Retina (tissue), 1 donor: Measurements from ENCODE around the gene DCD.
"Not testable (repeated sequence)": the region's sequence is repeated elsewhere in the genome, so short reads cannot be mapped to it uniquely, and the experiment has no call there.

ENCODE experiments used
- DNase-seq: peaks from one replicate; pipeline ENCODE4 v3.0.0-alpha.2; 2016

Gene DCD, protein sequence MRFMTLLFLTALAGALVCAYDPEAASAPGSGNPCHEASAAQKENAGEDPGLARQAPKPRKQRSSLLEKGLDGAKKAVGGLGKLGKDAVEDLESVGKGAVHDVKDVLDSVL

DNA sequence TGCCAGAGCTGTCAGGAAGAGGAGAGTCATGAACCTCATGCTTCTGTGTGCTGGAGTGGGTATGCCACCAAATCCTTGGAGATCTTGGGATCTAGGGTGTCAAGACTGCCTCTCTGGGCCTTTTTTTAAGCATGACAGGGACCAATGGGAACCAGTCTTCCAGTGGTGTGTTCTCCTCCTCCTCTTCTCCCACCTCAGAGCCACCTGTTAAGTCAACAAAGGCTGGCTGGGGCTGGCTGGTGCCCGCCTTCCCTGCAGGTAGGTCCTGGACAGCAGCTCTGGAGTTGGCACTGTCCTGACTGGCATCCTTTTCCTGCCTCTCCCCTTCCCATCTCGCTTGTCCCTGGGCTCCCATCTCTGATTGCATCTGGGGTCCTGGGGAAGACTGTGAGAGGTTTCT is at the start of gene DCD:
TSS of gene DCD (minus strand) at position 101 of the 400 bp plus-strand sequence. CDS start at position 39, 62 bp downstream.
- no peak for DNase-seq

DNA sequence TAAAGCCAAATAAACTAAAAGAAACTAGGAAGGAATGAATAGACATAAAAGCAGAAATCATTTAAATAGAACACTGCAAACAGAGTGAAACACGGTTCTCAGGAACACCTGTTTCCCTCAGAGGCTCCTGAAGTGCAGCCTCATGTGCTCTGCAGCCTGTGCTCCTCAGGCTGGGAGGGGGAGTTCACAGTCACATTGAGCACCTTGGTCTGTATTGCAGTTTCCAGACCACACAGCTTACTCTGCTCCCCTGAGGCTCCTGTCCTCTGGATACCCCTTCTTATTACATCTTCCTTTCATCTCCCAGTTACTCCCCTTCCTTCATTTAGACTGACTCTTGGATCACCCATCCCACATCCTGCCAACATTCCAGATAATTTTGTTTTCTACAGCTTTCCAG is 49.7 kb upstream of the DCD start:
- no peak for DNase-seq

DNA sequence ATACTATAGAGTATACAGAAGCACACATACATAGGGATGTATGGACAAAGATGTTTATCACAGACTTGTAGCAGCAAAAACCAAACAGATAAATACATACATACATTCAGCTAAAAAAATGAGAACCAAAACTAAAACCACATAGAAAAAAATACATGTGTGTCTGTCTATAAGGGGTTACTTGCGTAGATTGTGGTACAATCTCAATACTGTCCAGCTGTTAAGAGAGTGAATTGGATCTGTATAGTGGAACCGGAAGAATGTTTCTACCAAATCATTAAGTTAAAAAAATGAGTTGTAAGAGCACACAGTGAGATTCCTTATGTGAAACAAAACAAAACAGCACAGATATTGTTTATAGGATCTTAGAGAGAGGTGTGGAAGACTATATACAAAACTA is 44.2 kb upstream of the DCD start:
- DNase-seq, result no peak

DNA sequence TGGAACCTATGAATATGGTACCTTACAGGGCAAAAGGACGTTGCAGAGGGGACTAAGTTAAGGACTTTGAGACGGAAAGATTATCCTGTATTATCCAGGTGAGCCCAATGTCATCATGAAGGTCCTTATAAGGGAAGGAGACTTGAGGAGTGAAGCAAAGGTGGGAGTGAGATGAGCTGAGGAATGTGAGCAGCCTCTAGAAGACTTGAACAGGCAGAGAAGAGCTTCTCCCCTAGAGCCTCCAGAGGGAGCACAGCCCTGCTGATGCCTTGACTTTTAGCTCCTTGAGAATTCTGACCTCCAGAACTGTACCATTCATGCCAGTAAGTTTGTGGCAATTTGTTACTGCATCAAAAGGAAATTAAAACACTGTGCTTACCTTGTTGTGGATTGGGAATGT is 41.8 kb upstream of the DCD start:
- DNase-seq, result no peak

DNA sequence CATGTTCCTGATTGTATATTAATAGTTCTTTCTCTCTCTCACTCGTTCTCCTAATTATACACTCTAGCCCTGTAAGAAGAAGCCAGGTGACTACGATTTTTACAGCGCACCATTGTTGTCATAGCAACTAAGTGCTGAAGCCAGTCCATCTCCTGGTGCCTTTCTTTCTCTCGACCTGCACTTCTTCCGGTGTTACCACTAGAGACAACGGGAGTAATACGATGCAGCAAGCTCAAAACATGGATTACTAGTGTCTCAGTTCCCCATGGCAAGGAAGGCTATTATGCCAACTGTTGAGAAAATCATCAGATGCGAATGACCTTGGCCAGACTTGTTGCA is 40.8 kb upstream of the DCD start:
- DNase-seq, result no peak

DNA sequence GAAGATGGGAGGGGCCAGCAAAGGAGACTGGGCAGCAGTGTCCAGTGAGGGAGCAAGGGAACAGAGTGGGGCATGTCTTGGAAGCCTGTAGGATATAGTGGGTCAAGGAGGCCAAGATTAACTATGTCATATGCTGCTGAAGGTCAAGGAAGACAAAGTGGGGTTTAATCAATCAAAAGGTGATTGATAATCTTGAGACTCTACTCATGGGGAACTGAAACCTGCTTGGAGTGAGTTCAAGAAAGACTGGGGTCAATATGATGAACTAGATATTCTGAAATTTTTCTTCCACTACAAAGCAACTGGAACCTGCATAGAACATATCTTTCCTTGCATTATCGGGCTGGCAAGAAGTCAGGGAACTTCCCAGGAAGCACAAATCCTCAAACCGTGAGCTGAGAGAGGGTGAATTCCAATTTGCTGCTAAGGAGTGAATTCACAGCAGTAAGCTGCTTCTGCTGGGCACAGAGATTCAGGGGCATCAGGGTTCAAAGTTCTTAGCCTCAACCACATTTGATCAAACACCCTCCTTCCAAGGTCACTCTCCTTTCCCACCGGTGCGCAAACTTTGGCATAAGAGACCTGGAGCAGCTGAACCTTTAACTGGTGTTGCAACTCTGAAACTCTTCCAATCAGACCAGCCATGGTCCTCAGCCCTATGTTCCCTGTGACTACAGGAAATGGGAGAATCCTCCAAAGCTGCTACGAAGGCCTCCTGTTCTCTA is 40.3 kb upstream of the DCD start:
- DNase-seq, result no peak

DNA sequence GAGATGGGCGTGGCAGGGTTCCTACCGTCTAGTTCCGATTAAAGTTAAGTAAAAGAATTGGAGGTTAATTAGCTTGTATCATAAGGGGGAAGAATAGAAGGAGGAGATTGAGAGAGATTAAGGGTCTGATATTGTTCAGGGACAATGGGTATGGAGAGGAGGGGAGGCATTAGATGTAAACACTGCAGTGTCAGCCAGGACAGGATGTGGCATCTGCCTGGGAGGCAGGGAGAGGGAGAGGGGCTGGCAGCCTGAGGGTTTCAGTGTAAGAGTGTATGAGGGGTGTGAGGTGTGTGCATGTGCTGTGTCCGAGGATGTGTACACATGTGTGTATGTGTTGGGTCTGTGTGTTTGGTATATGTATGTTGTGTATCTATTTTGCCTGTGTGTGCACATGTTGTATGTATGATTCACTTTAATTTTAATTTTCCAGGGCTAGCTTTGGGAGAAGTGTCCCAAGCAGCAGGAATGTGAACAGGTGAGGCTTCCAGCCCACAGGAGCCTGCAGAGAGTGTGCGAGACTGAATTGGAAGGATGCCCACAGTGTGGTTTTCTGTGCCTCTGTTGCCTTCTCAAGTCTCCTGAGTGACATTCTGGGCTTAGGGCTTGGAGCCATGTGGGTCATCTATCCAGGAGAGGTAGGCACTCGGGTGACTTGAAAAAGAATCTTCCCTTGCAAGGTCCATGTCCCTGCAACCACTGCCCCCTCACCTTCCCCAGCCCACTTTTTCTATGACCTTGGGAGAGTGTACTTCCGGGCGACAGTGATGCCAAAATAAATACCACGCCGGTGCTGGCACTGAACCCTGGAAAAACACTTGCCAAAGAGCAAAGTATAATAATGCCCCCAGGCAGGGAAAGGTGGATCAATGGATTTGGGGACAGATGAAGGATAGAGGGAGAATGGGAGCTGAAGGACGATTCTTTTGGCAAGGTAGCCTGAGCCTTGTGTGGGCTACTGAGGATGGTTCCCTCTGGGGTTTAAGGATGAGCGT is 36.8 kb upstream of the DCD start:
- DNase-seq, result no peak

DNA sequence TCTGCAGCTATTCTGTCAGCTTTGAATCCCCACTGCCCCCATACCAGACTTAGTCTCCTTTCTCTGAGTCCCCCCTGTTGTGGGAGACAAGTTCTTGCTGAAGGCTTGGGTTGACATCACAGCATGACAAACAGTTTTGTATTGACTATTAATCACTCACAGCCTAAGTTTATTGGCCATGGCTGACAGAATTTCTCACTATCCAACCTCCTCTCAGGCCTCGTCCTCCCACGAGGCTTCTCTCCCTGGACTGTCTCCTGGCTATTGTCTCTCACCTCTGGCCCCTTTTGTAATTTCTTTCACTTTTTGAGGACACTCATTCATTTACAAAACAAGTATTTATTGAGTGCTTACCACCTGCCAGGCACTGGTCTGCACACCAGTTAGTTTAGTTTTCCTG is 35.2 kb upstream of the DCD start:
- no peak for DNase-seq

DNA sequence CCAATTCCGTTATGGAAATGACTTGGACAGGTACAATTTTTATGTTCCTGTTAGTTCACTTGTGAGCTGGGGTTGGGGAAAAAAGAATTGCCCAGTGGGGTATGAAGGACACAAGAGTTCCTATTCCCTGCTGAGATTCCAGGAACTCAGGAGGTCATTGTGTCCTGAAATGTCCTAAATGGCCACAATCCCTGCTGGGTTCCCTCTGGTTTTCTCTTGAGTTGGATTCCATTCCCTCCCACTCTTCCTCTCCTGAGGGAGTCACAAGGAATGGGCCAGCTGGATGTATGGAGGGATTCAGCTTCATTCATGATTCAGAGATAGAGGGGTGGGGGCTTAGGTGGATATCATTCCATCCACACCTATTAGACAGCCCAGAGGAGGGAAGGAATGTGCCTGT is 34.5 kb upstream of the DCD start:
- no peak for DNase-seq

DNA sequence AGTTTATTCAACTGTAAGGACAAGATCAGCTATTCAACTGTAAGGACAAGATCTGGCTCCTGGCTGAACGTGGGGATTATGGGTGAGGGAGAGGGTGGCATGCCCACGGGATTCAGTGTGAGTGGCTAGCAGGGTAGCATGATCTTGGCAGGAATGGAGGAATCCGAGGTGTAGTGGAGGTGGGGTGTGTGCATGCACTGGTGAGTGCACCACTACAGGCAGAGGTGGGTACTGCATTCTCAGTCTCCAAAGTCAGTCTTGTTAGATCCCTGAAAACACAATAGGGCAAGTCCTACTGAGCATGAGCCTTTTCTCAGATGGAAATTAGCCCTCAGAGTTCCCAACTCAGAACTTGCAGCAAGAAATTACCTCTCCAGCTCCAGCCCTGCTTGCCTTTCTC is 32.2 kb upstream of the DCD start:
- DNase-seq, result no peak

DNA sequence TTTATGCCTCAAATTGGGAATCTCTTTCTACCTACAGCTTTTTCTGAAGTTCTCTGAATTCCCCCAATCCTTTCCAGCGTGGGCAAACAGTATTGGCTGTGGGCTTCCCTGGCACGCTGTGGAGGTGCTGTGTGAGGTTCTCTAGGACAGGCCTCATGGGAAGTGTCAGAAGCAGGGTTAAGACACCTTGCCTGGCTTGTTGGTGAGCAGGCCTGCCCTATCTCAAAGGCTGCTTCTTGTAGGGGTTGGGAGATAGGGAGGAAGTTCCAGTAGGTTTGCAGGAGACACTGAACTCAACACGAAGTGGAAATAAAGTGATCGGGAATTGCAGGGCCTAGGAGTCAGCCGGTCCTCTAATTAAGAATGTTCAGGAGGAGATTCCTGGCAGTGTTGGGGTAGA is 30.0 kb upstream of the DCD start:
- DNase-seq, result no peak

DNA sequence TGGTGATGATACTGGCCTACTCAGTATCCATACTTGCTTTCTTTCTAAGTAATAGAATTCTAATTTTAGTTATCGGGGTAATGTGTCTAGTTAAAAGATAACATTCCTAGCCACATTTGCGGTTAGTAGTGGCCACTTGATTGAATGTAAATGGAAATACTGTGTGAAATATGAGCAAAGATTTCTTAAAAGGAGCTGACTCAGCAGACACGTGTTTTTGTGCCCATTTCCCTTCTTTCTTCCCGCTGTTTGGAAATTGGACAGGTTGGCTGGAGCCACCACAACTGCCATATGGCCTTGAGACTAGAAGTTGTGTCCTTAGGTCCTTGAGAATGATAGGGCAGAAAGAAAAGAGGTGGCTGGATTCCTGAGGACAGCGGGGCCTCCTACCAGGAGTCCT is 19.8 kb upstream of the DCD start:
- DNase-seq, result no peak

DNA sequence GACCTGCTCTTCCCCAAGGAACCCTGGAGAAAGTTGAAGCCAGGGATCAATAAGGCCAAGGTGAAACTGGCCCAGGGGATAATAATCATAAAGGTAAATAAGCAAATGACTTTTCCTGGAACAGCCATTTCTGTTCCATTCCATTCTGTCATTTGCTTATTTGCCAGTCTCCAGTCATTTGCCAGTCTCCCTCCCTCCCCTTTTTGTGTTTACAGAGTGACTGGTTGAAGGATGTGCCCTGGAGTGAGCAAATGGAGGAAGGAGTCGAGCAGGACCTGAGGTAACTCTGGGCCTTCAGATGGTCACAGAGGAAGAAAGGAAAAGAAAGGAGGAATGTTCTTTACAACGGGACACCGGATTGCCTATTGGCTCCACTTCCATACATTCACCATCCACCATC is 17.8 kb upstream of the DCD start:
- no peak for DNase-seq

DNA sequence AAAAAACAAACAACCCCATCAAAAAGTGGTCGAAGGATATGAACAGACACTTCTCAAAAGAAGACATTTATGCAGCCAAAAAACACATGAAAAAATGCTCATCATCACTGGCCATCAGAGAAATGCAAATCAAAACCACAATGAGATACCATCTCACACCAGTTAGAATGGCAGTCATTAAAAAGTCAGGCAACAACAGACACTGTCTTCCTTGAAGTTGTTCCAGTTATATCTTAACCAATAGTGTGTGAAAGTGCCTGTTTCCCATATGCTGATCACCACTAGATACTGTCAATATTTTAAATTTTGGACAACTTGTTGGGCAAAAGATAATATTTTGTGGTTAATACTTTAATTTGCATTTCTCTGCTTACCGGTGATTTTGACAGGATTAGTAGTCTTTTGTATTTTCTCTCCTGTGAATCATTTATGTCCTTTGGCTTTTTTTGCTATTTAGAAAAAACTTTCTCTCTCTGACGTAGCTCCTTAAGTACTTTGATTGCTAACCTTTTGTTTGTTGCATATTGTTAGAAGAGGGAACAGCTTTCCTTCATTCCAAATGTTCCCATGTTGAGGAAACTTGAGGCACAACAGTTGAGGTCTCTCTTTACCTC is 17.0 kb upstream of the DCD start:
- DNase-seq, result not testable (repeated sequence)

DNA sequence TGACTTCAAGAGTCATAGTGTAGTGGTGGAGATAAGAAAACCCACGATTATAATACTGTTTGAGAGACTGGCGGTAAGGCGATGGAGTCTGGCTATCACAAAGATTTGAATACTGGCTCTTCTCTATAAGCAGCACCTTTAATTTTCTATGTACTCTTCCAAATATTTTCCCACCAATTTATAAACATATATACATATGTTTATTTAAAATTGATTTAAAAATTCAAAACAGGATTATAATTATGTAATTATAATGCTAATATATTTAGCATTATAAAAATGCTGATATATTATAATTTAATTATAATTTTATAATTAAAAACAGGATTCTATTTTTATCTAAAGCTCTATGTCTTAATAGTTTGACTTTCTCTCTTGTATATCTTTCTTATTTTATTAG is 15.4 kb upstream of the DCD start:
- no peak for DNase-seq

DNA sequence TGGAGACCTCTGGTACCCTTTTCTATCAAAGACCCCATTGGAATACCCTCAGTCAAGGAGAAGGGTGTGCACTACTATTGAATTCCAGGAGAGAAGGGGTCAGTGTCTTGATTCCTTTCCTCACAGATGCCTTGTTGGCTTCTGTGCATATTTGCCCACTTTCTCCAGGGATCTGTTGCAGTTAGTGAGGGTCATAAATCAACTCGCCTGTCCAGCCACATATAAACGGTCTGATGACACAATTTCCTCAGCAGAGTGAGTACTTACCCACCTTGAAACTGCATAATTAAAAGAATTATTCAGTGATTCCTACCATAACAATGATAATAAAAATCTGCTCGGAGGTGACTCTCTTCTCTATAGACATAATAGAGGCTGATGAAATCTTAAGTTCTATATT is 13.9 kb upstream of the DCD start:
- DNase-seq, result no peak

DNA sequence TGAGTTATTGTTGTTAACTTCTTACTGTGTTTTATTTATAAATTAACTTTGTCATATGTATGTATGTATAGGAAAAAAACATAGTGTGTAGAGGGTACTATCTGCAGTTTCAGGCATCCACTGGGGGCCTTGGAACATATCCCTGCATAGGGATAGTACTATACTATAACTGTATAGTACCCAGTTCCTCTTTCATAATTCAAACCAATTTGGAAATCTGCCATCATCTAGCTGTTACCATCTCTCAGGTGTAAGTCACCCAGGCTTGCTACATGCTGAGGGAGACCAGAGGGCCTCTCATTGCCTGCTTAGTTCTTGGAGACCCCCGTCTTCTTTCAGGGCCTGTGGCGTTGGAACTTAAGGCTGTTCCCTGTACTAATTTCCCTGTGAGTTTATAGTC is 12.9 kb upstream of the DCD start:
- DNase-seq, result no peak

DNA sequence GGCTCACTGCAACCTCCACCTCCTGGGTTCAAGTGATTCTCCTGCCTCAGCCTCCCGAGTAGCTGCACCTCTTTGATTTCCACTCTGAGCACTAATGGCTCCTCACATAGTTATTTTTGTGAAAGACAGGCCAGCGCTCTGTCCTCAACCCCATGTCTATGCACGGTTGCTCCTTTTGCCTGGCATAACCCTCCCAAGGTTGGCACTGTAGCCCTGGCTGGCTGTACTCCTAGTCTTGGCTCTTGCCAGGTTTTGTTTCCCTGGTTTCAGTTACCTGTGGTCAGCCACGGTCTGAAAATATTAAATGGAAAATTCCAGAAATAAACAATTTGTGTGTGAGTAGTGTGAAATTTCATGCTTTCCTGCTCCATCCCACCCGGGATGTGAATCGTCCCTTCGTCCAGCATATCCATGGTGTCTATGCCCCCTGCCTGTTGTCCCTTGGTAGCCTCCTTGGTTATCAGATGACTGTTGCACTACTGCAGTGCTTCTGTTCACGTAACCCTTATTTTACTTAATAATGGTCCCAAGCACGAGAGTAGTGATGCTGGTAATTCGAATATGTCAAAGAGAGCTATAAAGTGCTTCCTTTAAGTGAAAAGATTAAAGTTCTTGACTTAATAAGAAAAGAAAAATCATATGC is 12.3 kb upstream of the DCD start:
- no peak for DNase-seq

DNA sequence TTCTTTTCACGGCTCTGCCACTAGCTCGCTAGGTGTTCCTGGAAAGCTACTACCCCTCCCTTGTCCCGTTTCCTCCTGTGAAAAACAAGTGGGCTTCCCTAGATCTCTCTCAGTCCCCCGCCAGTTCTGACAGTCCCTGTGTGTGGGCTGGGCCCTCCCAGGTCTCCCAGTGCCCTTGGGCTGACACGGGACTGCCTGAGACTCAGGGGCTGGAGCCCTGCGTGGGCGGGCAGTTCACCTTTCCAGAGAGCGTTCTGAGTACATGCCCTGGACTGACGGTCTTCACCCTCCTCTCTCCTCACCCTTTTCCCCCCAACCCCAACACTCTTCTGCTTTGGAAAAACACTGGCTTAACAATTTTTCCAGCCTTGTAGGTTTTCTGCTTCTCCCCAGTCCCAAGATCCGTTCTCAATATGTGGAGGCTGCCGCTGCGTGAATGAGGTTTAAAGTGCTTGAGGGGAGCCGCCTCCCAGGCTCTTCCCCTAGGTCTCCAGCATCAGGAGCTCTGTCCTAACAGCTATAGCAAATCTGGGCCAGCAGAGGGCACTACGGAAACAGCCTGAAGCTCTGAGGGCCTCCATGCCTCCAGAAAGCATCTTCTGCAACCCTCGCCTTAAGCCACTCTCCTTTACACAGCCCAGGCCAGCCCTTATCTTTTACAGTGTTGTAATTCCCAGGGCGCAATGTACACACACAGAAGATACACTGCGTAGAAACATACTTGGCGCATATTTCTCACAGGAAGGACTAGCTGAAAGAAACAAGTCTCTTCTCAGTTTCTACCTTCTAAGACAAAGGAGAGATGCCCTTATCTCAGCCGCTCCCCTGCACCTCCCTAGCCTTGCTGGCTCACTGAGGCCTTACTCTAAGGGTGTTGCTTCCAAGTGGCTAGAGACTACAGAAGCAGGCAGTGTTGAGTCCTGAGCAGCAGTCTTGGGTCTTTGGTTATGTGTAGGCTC is 10.4 kb upstream of the DCD start:
- DNase-seq, result no peak

DNA sequence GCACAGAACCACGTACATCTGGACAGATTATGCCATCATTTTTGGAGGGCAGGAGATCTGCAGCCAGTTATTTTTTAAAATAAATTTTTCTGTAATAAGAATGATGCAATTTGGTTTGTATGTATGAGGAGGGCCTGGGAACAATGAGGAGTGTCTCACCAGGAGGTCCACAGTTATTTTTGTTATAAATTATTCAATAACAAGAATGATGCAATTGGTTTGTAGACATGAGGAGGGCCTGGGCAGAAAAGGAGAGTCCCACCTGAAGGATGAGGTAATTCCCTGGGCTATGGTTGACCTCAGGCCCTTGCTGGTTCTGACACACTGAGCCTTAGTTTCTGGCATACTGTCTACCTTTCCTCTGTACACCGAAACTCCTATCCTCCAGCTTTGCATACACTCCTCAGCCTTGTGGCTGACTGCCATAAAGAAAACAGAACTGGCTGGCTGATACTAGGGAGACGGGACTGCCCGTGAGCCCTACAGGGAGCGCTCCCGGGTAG is 9.0 kb upstream of the DCD start:
- no peak for DNase-seq

DNA sequence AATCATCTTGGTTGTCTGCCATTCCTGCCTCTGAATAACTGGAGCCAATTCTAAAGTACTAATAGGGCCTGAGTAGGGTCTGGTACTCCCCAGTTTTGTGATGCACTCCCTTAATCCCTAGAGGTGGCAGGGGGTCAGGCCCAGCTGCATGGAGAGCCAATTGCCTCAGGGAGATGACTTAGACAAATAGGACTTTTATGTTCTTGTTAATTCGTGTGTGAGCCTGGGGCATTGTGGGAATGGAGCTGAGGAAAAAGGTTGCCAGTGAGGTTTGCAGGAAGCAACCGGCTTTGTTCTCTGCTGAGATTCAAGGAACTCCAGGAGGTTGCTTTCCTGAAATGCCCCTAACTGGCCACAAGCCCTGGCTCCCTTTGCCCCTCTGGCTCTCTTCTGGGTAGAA is 6.8 kb upstream of the DCD start:
- DNase-seq, result no peak

DNA sequence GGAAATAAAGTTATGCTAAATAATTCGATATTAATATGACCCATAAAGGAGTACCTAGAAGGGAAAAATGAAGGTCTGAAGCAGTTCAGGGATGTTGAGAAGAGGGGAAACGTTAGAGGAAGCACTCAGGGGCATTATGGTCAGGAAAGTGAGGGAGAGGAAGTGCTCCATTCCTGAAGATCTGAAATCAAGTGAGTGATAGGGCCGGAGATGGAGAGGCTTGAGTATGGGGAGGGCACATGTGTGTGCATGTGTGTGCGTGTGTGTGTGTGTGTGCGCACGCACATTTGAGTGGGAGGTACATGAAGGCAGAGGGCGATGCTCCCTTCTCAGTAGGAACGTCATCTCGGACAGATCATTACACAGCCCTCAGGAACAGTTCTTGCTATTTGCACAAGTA is 4.9 kb upstream of the DCD start:
- no peak for DNase-seq
